ENCODE data around the gene NCK2. TPM values are rescaled to one million over a fixed set of nuclear protein-coding genes. Genes with fewer than 3 reads are reported as not detected.
A peak's percentile ranks its signal among the peaks of the same experiment; 100 is the strongest.

NCK2 gene
- total RNA-seq, 2 experiments from 2014 or later: 84.7 to 87.5 TPM

DNA sequence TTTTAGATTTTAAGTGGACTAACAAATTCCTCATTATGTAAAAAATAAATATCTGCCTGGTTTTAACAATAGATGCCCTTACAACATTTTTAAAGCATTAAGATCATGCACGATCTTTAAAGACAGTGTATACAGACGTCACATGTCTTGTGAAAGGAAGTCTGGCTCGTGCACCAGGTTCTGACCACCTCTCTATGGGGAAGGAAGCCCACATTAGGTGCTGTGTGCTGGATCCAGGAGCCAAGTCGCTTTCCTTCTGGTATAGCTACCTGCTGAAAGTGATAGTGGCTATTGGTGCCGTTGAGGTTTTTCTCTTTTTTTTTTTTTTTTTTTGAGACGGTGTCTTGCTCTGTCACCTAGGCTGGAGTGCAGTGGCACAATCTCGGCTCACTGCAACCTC lies 116.5 kb downstream of the NCK2 start:
- ATAC-seq: no peak
- Mint-ChIP-seq H3K27ac (peak overlapping the region; percentile 73), H3K36me3 (ENCODE audit: low read depth) (peaks cover 57% of the 10 kb centered on the region), H3K9me3 (ENCODE audit: low read depth) (no peaks in the 10 kb centered on the region), H3K4me3 (no peak overlapping the region), H3K4me1 (peaks cover 98% of the 10 kb centered on the region), H3K27me3 (no peaks in the 10 kb centered on the region)
- intact Hi-C loops (cut with DNase I, micrococcal nuclease): no loop called here
- DNase-seq: no peak
- POLR2A ChIA-PET: interaction anchor here (0.7 kb wide), 1 partner anchor 11 kb away, joined by 8 read pairs; no protein-coding TSS in a partner anchor
- CTCF ChIA-PET: no interaction called here

DNA sequence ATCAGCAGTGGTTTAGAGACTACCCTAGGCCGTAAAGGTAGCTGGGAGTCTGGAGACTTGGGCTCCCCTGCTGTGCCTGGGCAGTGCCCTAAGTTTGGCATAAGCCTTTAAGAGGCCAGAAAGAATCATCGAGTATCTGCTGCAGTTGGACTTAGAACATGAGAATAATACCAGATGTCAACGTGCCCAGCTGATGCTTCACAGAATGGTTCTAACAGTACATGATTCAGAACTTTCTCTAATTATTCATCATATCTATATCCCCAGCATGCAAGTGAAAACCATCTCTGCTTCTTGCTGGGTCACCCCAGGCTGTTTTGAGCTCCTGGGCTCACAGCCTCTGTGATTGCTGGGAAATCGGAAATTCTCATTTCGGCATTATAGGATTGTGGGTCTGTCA lies 118.1 kb downstream of the NCK2 start:
- H3K36me3 Mint-ChIP-seq (ENCODE audit: low read depth): peaks cover 51% of the 10 kb centered on the region
- CTCF ChIA-PET: interaction anchor here (0.6 to 1.1 kb wide), 5 partner anchors 24 to 108 kb away, joined by 3 to 4 read pairs (median 3); no protein-coding TSS in a partner anchor
- DNase-seq (no peak), ATAC-seq (peak; percentile 21)
- peaks cover 98% of the 10 kb centered on the region for H3K4me1 Mint-ChIP-seq
- POLR2A ChIA-PET: no interaction called here
- H3K27ac Mint-ChIP-seq: peak overlapping the region; percentile 66
- no peaks in the 10 kb centered on the region for H3K9me3 Mint-ChIP-seq (ENCODE audit: low read depth)
- H3K27me3 Mint-ChIP-seq: no peaks in the 10 kb centered on the region
- H3K4me3 Mint-ChIP-seq: no peak overlapping the region
- intact Hi-C loops (cut with DNase I, micrococcal nuclease): no loop called here

DNA sequence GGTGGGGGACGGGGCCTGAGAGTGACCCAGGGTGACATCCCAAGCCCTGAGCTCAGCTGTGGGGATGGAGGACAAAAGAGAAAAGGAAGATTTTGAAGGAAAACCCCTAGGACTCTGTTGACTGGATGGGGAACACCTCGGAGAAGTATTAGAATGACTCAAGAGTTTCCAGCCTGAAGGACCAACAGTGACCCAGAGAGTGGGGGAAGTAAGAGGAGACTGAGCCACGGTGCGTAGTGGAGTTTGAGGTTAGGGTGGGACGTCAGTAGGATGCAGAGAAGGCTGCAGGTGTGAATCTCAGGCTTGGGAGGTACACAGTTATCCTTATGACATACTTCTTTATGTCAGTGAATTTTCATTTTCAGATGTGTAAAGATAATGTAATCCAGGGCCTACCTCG lies 119.5 kb downstream of the NCK2 start:
- ChIA-PET POLR2A (no interaction called here), CTCF (interaction anchor here (0.9 to 1.0 kb wide), 2 partner anchors 16 to 85 kb away, joined by 3 read pairs; no protein-coding TSS in a partner anchor)
- ATAC-seq: peak; percentile 9
- peaks cover 98% of the 10 kb centered on the region for H3K4me1 Mint-ChIP-seq
- peak overlapping the region; percentile 17 for H3K4me3 Mint-ChIP-seq
- H3K9me3 Mint-ChIP-seq (ENCODE audit: low read depth): no peaks in the 10 kb centered on the region
- DNase-seq: no peak
- H3K36me3 Mint-ChIP-seq (ENCODE audit: low read depth): peaks cover 45% of the 10 kb centered on the region
- peak overlapping the region; percentile 51 for H3K27ac Mint-ChIP-seq
- no peaks in the 10 kb centered on the region for H3K27me3 Mint-ChIP-seq
- intact Hi-C loops (cut with DNase I, micrococcal nuclease): no loop called here

DNA sequence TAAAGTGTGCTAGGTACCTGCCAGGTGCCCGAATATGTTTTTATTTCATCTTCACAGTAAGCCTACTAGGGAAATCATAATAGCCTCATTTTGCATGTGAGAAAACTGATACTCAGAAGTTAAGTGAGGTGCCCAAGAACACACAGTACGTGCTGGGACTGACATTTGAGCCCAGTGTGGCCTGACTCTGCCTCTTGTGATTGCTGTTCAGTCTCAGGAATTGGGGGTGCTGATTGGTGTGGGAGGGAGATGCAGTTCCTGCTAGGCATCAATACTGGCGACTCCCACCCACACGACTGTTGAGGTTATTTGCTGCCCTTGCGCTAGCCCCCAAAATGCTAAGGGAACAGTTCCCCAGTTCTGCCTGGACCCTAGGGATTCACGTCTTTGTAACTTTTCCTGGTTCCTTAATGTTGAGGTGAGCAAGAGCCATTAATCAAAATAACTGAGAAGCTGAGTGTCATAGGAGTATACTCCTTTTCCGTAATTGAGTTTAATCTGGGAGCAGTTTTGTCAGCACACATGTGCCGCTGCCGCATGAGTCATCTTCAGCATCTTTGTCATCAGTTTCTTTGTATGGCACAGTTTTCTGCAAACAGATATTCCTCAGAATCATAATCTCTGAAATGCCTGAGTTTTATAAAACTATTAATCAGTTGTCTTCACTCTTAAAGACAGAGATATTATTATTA lies 120.7 kb downstream of the NCK2 start:
- peak; percentile 25 for ATAC-seq
- Mint-ChIP-seq H3K4me1 (peaks cover 97% of the 10 kb centered on the region), H3K36me3 (ENCODE audit: low read depth) (peaks cover 46% of the 10 kb centered on the region), H3K4me3 (peak overlapping the region; percentile 15), H3K27me3 (no peaks in the 10 kb centered on the region), H3K27ac (peak overlapping the region; percentile 51), H3K9me3 (ENCODE audit: low read depth) (no peaks in the 10 kb centered on the region)
- ChIA-PET POLR2A (no interaction called here), CTCF (interaction anchor here (0.6 to 1.0 kb wide), 3 partner anchors 8 to 86 kb away, joined by 3 to 4 read pairs (median 3); no protein-coding TSS in a partner anchor)
- intact Hi-C loops (cut with DNase I, micrococcal nuclease): no loop called here
- DNase-seq: peak; percentile 49

DNA sequence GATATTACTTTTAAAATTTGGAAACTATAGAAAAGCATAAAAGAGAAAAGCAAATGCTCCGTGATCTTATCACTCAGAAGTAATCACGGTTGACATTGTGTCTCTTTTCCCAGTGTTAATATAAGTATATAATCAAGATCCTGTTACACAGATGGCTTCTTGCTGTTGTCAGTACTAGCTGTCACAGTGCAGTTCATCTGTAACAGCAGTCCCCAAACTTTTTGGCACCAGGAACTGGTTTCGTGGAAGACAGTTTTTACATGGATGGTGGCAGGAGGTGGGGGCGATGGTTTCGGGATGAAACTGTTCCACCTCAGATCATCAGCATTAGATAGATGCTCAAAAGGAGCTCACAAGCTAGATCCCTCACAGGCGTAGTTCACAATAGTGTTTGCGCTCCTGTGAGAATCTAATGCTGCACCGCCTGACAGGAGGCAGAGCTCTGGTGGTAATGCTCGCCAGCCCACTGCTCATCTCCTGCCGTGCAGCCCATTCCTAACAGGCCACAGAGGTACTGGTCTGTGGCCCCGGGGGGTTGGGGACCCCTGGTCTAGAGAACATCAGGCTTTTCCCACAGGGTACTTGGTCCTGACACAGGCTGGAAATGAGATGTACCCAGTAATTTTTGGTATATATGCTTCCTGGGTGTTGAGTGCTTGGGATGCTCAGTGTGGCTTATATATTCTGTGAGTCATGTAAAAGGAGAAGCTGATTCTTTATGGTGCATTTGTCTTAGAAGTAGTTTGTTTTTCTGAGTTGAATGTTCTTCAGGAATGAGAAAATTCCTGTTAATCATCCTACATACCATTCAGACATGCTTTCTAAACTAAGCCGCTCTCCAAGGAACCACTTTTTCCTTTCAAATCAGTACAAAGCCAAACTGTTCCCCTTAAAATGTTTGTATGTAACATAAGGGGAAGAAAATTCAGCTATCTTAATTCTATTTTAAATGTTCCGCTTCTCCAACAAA lies 121.8 kb downstream of the NCK2 start:
- Mint-ChIP-seq H3K27me3 (no peaks in the 10 kb centered on the region), H3K4me3 (no peak overlapping the region), H3K4me1 (peaks cover 97% of the 10 kb centered on the region), H3K9me3 (ENCODE audit: low read depth) (no peaks in the 10 kb centered on the region), H3K27ac (no peak overlapping the region), H3K36me3 (ENCODE audit: low read depth) (peaks cover 52% of the 10 kb centered on the region)
- POLR2A ChIA-PET: no interaction called here
- CTCF ChIA-PET: interaction anchor here (0.7 to 1.2 kb wide), 3 partner anchors 9 to 53 kb away, joined by 3 read pairs; no protein-coding TSS in a partner anchor
- no peak for ATAC-seq
- DNase-seq: no peak
- intact Hi-C loops (cut with DNase I, micrococcal nuclease): no loop called here

DNA sequence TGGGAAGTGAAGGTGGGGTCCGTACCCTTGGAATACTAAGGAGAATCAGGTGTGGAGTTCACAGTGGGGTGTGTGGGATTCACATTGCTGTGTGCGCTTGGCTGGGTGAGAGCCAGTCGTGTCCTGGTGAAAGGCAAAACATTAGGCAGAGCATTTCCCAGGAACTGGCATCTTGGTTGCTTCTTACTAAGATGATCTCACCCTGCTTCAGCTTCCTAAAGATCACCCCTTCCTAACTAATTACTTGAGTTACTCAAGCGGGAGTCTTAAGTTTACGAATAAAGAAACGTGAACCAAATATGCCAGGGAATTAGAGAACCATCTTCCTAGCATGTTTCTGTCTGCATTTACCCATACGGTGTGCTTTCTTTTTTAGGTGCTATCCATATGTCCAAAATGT lies 122.9 kb downstream of the NCK2 start:
- no peaks in the 10 kb centered on the region for H3K27me3 Mint-ChIP-seq
- no peak for ATAC-seq
- no peaks in the 10 kb centered on the region for H3K9me3 Mint-ChIP-seq (ENCODE audit: low read depth)
- H3K27ac Mint-ChIP-seq: no peak overlapping the region
- ChIA-PET POLR2A (no interaction called here), CTCF (interaction anchor here (1.2 kb wide), 1 partner anchor 10 kb away, joined by 3 read pairs; no protein-coding TSS in a partner anchor)
- H3K4me1 Mint-ChIP-seq: peaks cover 99% of the 10 kb centered on the region
- intact Hi-C loops (cut with DNase I, micrococcal nuclease): no loop called here
- H3K4me3 Mint-ChIP-seq: no peak overlapping the region
- peaks cover 55% of the 10 kb centered on the region for H3K36me3 Mint-ChIP-seq (ENCODE audit: low read depth)
- no peak for DNase-seq

DNA sequence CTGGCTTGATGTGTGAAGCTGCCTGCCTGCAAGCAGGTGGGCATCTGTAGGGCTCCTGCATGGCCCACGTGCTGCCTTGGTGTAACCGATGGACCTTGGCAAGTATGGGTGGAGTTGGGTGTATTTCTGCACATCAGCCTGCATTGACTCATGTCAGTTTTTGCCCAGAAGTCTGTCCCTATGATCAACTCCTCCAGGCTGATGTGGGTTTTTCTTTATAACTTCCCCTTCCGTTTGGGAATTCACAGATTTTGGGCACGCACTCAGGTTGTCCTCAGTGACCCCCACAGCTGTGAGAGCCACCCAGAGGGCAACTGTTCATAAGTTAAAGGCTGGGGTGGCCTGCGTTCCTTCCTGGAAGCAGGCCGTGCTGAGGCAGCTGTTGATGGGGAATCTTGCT lies 123.3 kb downstream of the NCK2 start:
- POLR2A ChIA-PET: no interaction called here
- ATAC-seq (no peak), DNase-seq (no peak)
- intact Hi-C loops (cut with DNase I, micrococcal nuclease): no loop called here
- Mint-ChIP-seq H3K4me3 (no peak overlapping the region), H3K36me3 (ENCODE audit: low read depth) (peaks cover 53% of the 10 kb centered on the region), H3K27ac (peak overlapping the region; percentile 26), H3K4me1 (peaks cover 99% of the 10 kb centered on the region), H3K9me3 (ENCODE audit: low read depth) (no peaks in the 10 kb centered on the region), H3K27me3 (no peaks in the 10 kb centered on the region)
- CTCF ChIA-PET: no interaction called here

DNA sequence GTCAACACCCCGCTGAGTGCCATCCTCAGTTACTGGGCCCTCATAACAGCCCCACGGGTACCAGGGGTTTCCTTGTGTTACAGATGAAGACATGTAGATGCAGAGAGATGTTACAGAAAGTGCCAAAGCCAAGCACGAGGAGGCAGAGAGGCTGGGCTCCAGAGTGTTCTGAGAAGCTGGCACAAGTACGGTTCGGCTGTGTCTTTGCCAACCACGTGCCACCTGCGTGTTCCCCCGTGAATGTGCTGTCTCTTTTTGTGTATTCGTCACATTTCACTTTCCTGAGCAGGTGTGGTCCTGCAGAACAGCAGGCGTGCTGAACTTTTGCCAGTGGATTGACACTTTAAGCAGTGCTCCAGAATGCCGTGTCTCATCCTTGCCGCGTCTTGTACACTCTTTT lies 124.6 kb downstream of the NCK2 start:
- no peak for DNase-seq
- no peak overlapping the region for H3K4me3 Mint-ChIP-seq
- H3K4me1 Mint-ChIP-seq: peaks cover 99% of the 10 kb centered on the region
- ChIA-PET POLR2A (no interaction called here), CTCF (no interaction called here)
- peaks cover 49% of the 10 kb centered on the region for H3K36me3 Mint-ChIP-seq (ENCODE audit: low read depth)
- ATAC-seq: no peak
- H3K27ac Mint-ChIP-seq: no peak overlapping the region
- H3K9me3 Mint-ChIP-seq (ENCODE audit: low read depth): no peaks in the 10 kb centered on the region
- no peaks in the 10 kb centered on the region for H3K27me3 Mint-ChIP-seq
- intact Hi-C loops (cut with DNase I, micrococcal nuclease): no loop called here

DNA sequence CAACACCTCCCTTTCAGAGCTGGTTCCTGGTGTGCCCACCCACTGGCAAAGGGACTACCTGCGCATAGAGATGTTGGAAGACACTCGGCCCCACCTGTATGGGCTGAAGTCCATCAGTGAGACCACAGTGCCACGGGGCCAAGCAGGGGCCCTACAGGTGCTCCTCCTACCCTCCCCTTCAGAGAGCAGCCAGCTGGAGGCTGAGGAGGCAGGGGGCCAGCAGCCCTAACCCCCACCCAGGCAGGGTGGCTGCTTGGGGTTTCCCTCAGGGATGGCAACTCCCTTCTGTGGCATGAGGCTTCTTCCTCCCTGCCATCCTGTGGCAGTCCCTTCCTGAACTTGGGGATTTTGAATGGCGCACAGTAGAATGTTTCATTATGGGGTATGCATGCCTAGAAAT lies 125.3 kb downstream of the NCK2 start:
- Mint-ChIP-seq H3K27me3 (no peaks in the 10 kb centered on the region), H3K4me3 (no peak overlapping the region)

DNA sequence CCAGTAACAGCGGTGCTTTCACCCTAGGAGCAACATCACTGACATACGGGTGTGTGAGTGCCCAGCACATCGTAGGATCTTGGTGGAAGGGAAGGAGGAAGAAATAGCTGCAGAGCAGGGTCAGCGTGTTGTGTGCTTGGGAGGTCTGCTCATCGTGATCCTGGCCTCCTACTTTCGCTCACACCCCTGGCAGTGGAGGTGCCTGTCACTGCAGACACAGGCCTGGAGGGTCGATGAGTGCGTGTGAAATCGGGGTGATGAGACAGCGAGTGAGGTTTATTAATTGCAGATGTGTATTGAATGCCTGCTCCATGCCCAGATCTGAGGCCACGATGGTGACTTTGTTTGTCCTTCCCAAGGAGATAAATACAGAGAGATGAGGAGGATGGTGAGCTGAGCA lies 126.1 kb downstream of the NCK2 start:
- Mint-ChIP-seq H3K27me3 (no peaks in the 10 kb centered on the region), H3K9me3 (ENCODE audit: low read depth) (no peaks in the 10 kb centered on the region), H3K4me1 (peaks cover 99% of the 10 kb centered on the region), H3K27ac (peak overlapping the region; percentile 10), H3K4me3 (no peak overlapping the region), H3K36me3 (ENCODE audit: low read depth) (peaks cover 54% of the 10 kb centered on the region)
- intact Hi-C loops (cut with DNase I, micrococcal nuclease): loop anchor here in 1 of 2 experiments (5.0 kb wide), 1 partner anchor 56 kb away; no protein-coding TSS in a partner anchor
- no peak for ATAC-seq
- CTCF ChIA-PET: interaction anchor here (1.1 kb wide), 1 partner anchor 125 kb away, joined by 4 read pairs; no protein-coding TSS in a partner anchor
- POLR2A ChIA-PET: interaction anchor here (0.6 kb wide), 1 partner anchor 712 kb away, joined by 3 read pairs; no protein-coding TSS in a partner anchor
- no peak for DNase-seq

More for the DNA sequence above, 125.3 kb downstream of the NCK2 start:
- no peak for DNase-seq
- intact Hi-C loops (cut with DNase I, micrococcal nuclease): loop anchor here in 1 of 2 experiments (5.0 kb wide), 1 partner anchor 57 kb away; no protein-coding TSS in a partner anchor
- ChIA-PET CTCF (interaction anchor here (1.1 kb wide), 1 partner anchor 126 kb away, joined by 4 read pairs; no protein-coding TSS in a partner anchor), POLR2A (no interaction called here)
- H3K36me3 Mint-ChIP-seq (ENCODE audit: low read depth): peaks cover 46% of the 10 kb centered on the region
- no peak overlapping the region for H3K27ac Mint-ChIP-seq
- no peak for ATAC-seq
- no peaks in the 10 kb centered on the region for H3K9me3 Mint-ChIP-seq (ENCODE audit: low read depth)
- peaks cover 99% of the 10 kb centered on the region for H3K4me1 Mint-ChIP-seq

DNA sequence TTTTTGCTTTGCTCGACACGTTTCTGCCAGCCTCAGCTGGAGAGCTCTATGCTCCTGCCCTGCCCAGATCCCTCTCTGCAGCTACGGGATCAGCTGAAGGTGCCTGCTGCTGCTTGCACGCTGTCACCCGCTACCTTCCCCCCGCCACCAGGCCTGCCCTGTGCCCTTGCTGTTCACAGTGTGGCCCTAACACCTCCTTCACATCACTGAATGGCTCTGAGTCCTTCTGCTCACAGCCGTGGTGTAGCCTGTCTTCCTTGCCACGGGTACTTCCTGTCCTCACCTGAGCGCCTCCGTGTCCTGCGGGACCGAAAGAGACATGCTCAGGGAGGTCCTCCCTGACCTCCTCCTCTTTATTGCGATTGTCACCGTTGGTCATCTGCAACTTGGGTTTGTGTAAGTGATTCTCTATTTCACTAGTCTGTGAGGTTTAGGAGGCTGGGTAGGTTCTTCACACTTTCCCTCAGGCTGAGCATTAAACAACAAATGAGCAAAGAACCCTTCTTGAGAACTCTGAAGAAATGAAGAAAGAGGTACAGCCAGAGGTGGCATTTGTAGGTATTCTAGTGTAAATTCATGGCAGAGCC lies 127.5 kb downstream of the NCK2 start:
- H3K27ac Mint-ChIP-seq: peak overlapping the region; percentile 75
- CTCF ChIA-PET: no interaction called here
- DNase-seq: peak; percentile 41
- H3K9me3 Mint-ChIP-seq (ENCODE audit: low read depth): no peaks in the 10 kb centered on the region
- H3K36me3 Mint-ChIP-seq (ENCODE audit: low read depth): peaks cover 64% of the 10 kb centered on the region
- ATAC-seq: peak; percentile 20
- intact Hi-C loops (cut with DNase I, micrococcal nuclease): loop anchor here in 1 of 2 experiments (2.0 to 5.0 kb wide), 2 partner anchors 15 to 55 kb away; no protein-coding TSS in a partner anchor
- H3K4me3 Mint-ChIP-seq: peak overlapping the region; percentile 6
- H3K4me1 Mint-ChIP-seq: peaks cover 99% of the 10 kb centered on the region
- POLR2A ChIA-PET: no interaction called here
- H3K27me3 Mint-ChIP-seq: no peaks in the 10 kb centered on the region

Measured in activated CD4-positive, alpha-beta T cell treated with anti-CD3 and anti-CD28 coated beads for 36 hours (primary cell).